ENCODE results near the gene DPH1.

The DPH1 gene

GRCh38 chr17:2057760-2058585 is 28.0 kb downstream of the DPH1 start:
- Histone ChIP-seq H3K9me3 (no peaks in the 10 kb centered on the region), H3K27ac (peak overlapping the region; percentile 32 to 58), H3K36me3 (peaks cover 3 to 55% (median 21%) of the 10 kb centered on the region in 3 donors), H3K4me1 (peaks cover 0 to 42% (median 28%) of the 10 kb centered on the region in 4 donors), H3K4me3 (peak overlapping the region in 1 of 2 donors; percentile 60), H3K27me3 (peaks cover 0 to 28% of the 10 kb centered on the region in 2 donors)
- DNase-seq = no peak
- TF ChIP-seq CTCF (IDR thresholded peaks at IDR 0.05) = no peak
- intact Hi-C loops (cut with DNase I; ENCODE audit: low total_unique reads) = no loop called here

- peak overlapping the region; percentile 32 to 58 for H3K27ac ChIP-seq
- peaks cover 0 to 41% (median 22%) of the 10 kb centered on the region in 4 donors for H3K4me1 ChIP-seq
- intact Hi-C loops (cut with DNase I; ENCODE audit: low total_unique reads) = no loop called here
- DNase-seq = peak in 1 of 2 donors; percentile 57
- peaks cover 7 to 63% (median 28%) of the 10 kb centered on the region in 3 donors for H3K36me3 ChIP-seq
- H3K9me3 ChIP-seq = no peaks in the 10 kb centered on the region
- peak; percentile 45 to 50 for TF ChIP-seq CTCF (IDR thresholded peaks at IDR 0.05)
- H3K4me3 ChIP-seq = peak overlapping the region; percentile 10 to 60
- H3K27me3 ChIP-seq = peaks cover 0 to 20% of the 10 kb centered on the region in 2 donors
Observed at GRCh38 chr17:2058586-2059546, 28.9 kb downstream of the DPH1 start.

GRCh38 chr17:2059547-2060384 is 29.8 kb downstream of the DPH1 start:
- H3K36me3 ChIP-seq = peaks cover 14 to 72% (median 37%) of the 10 kb centered on the region in 3 donors
- H3K27ac ChIP-seq = peak overlapping the region; percentile 32 to 58
- peaks cover 0 to 36% (median 14%) of the 10 kb centered on the region in 4 donors for H3K4me1 ChIP-seq
- no peak for DNase-seq
- no peak for TF ChIP-seq CTCF (IDR thresholded peaks at IDR 0.05)
- H3K9me3 ChIP-seq = no peaks in the 10 kb centered on the region
- H3K4me3 ChIP-seq = peak overlapping the region in 1 of 2 donors; percentile 10
- H3K27me3 ChIP-seq = peaks cover 0 to 11% of the 10 kb centered on the region in 2 donors
- intact Hi-C loops (cut with DNase I; ENCODE audit: low total_unique reads) = no loop called here

GRCh38 chr17:2060385-2060658 is 30.4 kb downstream of the DPH1 start:
- DNase-seq = no peak
- H3K27ac ChIP-seq = peak overlapping the region; percentile 32 to 58

More at GRCh38 chr17:2060385-2060658, 30.4 kb downstream of the DPH1 start:
- no peaks in the 10 kb centered on the region for H3K9me3 ChIP-seq
- H3K4me3 ChIP-seq = no peak overlapping the region
- intact Hi-C loops (cut with DNase I; ENCODE audit: low total_unique reads) = no loop called here
- H3K27me3 ChIP-seq = peaks cover 0 to 7% of the 10 kb centered on the region in 2 donors
- no peak for TF ChIP-seq CTCF (IDR thresholded peaks at IDR 0.05)
- peaks cover 18 to 78% (median 43%) of the 10 kb centered on the region in 3 donors for H3K36me3 ChIP-seq
- peaks cover 0 to 36% (median 9%) of the 10 kb centered on the region in 4 donors for H3K4me1 ChIP-seq

Measured in tibial artery (tissue), 4 donors.